PC-9 (cell line): ENCODE results near the gene TAS2R30. TPM values are rescaled to one million over a fixed set of nuclear protein-coding genes. Genes with fewer than 3 reads are reported as not detected.

Source experiments
- BruUV-seq: library from RNA; stranded (reverse); fragments of 400-500 nt; replicated peaks from 2 replicates; lab custom pipeline; 2021; lab: Mats Ljungman, UMichigan
- CTCF ChIA-PET: fragments of 300-600 bp; sonication (Branson Sonifier 250); formaldehyde crosslinking; loops from one replicate; lab custom pipeline; 2022; ENCODE audit warnings: antibody characterized with exemption; lab: Charles Lee
- POLR2A ChIA-PET: fragments of 300-600 bp; sonication (Branson Sonifier 250); formaldehyde crosslinking; loops from one replicate; lab custom pipeline; 2022; ENCODE audit warnings: antibody characterized with exemption; ENCODE audit not compliant: unreplicated experiment; lab: Charles Lee
- DNase-seq, 2 experiments: peaks; one replicate each; pipeline versions ENCODE4 v3.0.0 to v3.0.0-alpha.2; 2015 to 2022; ENCODE audit warnings: mixed read lengths in 1 of 2
- H2AFZ ChIP-seq: fragments of 200-600 bp; sonication (generic); 2 replicates; pipeline ENCODE4 v1.8.1; 2017; ENCODE audit warnings: antibody characterized with exemption
- H3F3A ChIP-seq: fragments of 200-600 bp; sonication (generic); 2 replicates; pipeline ENCODE4 v1.8.1; 2017; ENCODE audit warnings: antibody characterized with exemption, mild to moderate bottlenecking, low read depth; ENCODE audit not compliant: insufficient read depth
- H3K27ac ChIP-seq: fragments of 200-600 bp; sonication (generic); 2 replicates; pipeline ENCODE4 v1.6.1; 2016; ENCODE audit warnings: mixed run types
- H3K27me3 ChIP-seq: fragments of 200-600 bp; sonication (generic); 2 replicates; pipeline ENCODE4 v1.6.1; 2016; ENCODE audit warnings: low read depth, mixed run types; ENCODE audit not compliant: insufficient read depth
- H3K36me3 ChIP-seq: fragments of 200-600 bp; sonication (generic); 2 replicates; pipeline ENCODE4 v1.6.1; 2016; ENCODE audit warnings: low read depth, mixed run types
- H3K4me1 ChIP-seq: fragments of 200-600 bp; sonication (generic); replicated peaks from 2 replicates; pipeline ENCODE4 v1.6.1; 2016; ENCODE audit warnings: mixed run types; ENCODE audit not compliant: insufficient read depth
- H3K4me2 ChIP-seq: fragments of 200-600 bp; sonication (generic); 2 replicates; pipeline ENCODE4 v1.6.1; 2017; ENCODE audit warnings: mixed run types
- H3K4me3 ChIP-seq: fragments of 200-600 bp; sonication (generic); 2 replicates; pipeline ENCODE4 v1.6.1; 2016; ENCODE audit warnings: mixed run types
- H3K79me2 ChIP-seq: fragments of 200-600 bp; sonication (generic); 2 replicates; pipeline ENCODE4 v1.6.1; 2017; ENCODE audit warnings: low read depth, mixed run types
- H3K9me2 ChIP-seq: fragments of 200-600 bp; sonication (generic); 2 replicates; pipeline ENCODE4 v1.8.1; 2017; ENCODE audit warnings: mild to moderate bottlenecking; ENCODE audit not compliant: insufficient read depth
- H3K9me3 ChIP-seq: fragments of 200-600 bp; sonication (generic); 2 replicates; pipeline ENCODE4 v1.8.1; 2016; ENCODE audit warnings: low read depth; ENCODE audit not compliant: insufficient read depth
- H4K20me1 ChIP-seq: fragments of 200-600 bp; sonication (generic); 2 replicates; pipeline ENCODE4 v1.8.1; 2017; ENCODE audit not compliant: insufficient read depth
- EZH2 ChIP-seq: fragments of 200-600 bp; sonication (generic); IDR thresholded peaks from 2 replicates; pipeline ENCODE4 v1.8.0; 2017; ENCODE audit warnings: antibody characterized with exemption, low read depth
- intact Hi-C: fragments of 100-400 bp; cut with micrococcal nuclease; formaldehyde crosslinking; loops from one replicate; pipeline ENCODE4 v1.10.0; 2022; ENCODE audit not compliant: unreplicated experiment
- total RNA-seq: library from RNA; stranded (reverse); gene quantifications from 2 replicates; pipeline ENCODE4 v1.2.3, GENCODE V29; 2021
- TF ChIP-seq, protein P1 (sequence below): fragments of 200-600 bp; sonication (generic); conservative IDR thresholded peaks from 2 replicates; pipeline ENCODE4 v1.6.1; 2017; ENCODE audit warnings: mixed run types, antibody characterized with exemption, mild to moderate bottlenecking, moderate library complexity

TAS2R30 gene
- total RNA-seq, 1 experiment from 2014 or later, result 2.9 TPM

DNA sequence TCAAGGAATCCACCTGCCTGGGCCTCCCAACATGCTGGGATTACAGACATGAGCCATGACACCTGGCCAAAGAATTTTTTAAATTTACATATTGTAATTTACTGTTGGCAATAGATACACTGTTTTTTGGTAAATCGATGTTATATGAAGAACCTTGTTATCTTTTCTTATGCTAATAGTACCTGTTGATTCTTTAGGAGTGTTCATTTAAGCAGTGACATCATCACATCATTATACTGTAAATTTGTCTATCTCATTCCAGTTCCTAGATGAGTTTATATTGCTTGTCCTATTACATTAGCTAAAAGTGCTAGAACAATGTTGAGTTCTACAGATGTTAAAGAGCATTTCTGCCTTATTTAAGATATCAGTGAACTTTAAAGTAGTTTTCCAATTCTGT lies 13.0 kb upstream of the TAS2R30 start:
- Histone ChIP-seq H3K27me3 (no peaks in the 10 kb centered on the region), H3K79me2 (no peaks in the 10 kb centered on the region), H4K20me1 (0 out of 2 replicates have a peak, but pooled peaks cover 2% of the 10 kb centered on the region), H3K4me3 (no peak overlapping the region), H3K9me3 (no peaks in the 10 kb centered on the region), H2AFZ (no peak overlapping the region), H3K4me2 (no peak overlapping the region), H3K9me2 (no peaks in the 10 kb centered on the region), H3F3A (no peaks in the 10 kb centered on the region), H3K27ac (no peak overlapping the region), H3K4me1 (no peaks in the 10 kb centered on the region), H3K36me3 (no peaks in the 10 kb centered on the region)
- intact Hi-C loops, result no loop called here
- ChIA-PET POLR2A (no interaction called here), CTCF (no interaction called here)
- TF ChIP-seq, protein P1, sequence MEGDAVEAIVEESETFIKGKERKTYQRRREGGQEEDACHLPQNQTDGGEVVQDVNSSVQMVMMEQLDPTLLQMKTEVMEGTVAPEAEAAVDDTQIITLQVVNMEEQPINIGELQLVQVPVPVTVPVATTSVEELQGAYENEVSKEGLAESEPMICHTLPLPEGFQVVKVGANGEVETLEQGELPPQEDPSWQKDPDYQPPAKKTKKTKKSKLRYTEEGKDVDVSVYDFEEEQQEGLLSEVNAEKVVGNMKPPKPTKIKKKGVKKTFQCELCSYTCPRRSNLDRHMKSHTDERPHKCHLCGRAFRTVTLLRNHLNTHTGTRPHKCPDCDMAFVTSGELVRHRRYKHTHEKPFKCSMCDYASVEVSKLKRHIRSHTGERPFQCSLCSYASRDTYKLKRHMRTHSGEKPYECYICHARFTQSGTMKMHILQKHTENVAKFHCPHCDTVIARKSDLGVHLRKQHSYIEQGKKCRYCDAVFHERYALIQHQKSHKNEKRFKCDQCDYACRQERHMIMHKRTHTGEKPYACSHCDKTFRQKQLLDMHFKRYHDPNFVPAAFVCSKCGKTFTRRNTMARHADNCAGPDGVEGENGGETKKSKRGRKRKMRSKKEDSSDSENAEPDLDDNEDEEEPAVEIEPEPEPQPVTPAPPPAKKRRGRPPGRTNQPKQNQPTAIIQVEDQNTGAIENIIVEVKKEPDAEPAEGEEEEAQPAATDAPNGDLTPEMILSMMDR, result no peak
- DNase-seq, result no peak
- BruUV-seq, result no TSS peak

- no TSS peak for BruUV-seq
- POLR2A ChIA-PET, result no interaction called here
Observed at GRCh38 chr12:11144297-11144696, 9.9 kb upstream of the TAS2R30 start.

GRCh38 chr12:11143352-11143751 lies 8.9 kb upstream of the TAS2R30 start:
- 0 out of 2 replicates have a peak, but pooled peaks cover 2% of the 10 kb centered on the region for H4K20me1 ChIP-seq
- intact Hi-C loops, result no loop called here
- no peaks in the 10 kb centered on the region for H3K4me1 ChIP-seq
- 0 out of 2 replicates have a peak, but pooled peaks cover 5% of the 10 kb centered on the region for H3K79me2 ChIP-seq
- DNase-seq, result no peak
- H3F3A ChIP-seq, result no peaks in the 10 kb centered on the region
- no peaks in the 10 kb centered on the region for H3K27me3 ChIP-seq
- no peak overlapping the region for H3K4me2 ChIP-seq
- TF ChIP-seq EZH2, result no peak
- TF ChIP-seq, protein P1, result no peak
- H3K4me3 ChIP-seq, result no peak overlapping the region
- H3K9me2 ChIP-seq, result no peaks in the 10 kb centered on the region
- no peaks in the 10 kb centered on the region for H3K36me3 ChIP-seq
- BruUV-seq, result no TSS peak
- ChIA-PET POLR2A (no interaction called here), CTCF (no interaction called here)
- H3K27ac ChIP-seq, result no peak overlapping the region
- H3K9me3 ChIP-seq, result no peaks in the 10 kb centered on the region
- no peak overlapping the region for H2AFZ ChIP-seq

More at GRCh38 chr12:11144297-11144696, 9.9 kb upstream of the TAS2R30 start:
- H3F3A ChIP-seq, result no peaks in the 10 kb centered on the region
- H3K27me3 ChIP-seq, result no peaks in the 10 kb centered on the region
- DNase-seq, result no peak
- 0 out of 2 replicates have a peak, but pooled peaks cover 2% of the 10 kb centered on the region for H4K20me1 ChIP-seq
- TF ChIP-seq, protein P1, result no peak
- no peak for TF ChIP-seq EZH2
- H3K9me3 ChIP-seq, result no peaks in the 10 kb centered on the region
- no peak overlapping the region for H3K4me3 ChIP-seq
- intact Hi-C loops, result no loop called here
- CTCF ChIA-PET, result no interaction called here
- no peak overlapping the region for H2AFZ ChIP-seq
- H3K9me2 ChIP-seq, result no peaks in the 10 kb centered on the region
- H3K36me3 ChIP-seq, result no peaks in the 10 kb centered on the region
- H3K27ac ChIP-seq, result no peak overlapping the region
- 0 out of 2 replicates have a peak, but pooled peaks cover 5% of the 10 kb centered on the region for H3K79me2 ChIP-seq
- H3K4me2 ChIP-seq, result no peak overlapping the region
- H3K4me1 ChIP-seq, result no peaks in the 10 kb centered on the region
